Tibial nerve (tissue), 3 donors: ENCODE data around the gene KCNK4.

ENCODE experiments used
- EP300 ChIP-seq, 2 donors: sonication (generic); formaldehyde crosslinking; IDR thresholded peaks; one replicate each; pipeline ENCODE4 v1.6.1; 2017; ENCODE audit warnings: antibody characterized with exemption in 2 of 2, mild to moderate bottlenecking in 1 of 2
- POLR2A ChIP-seq, 2 donors: fragments of 450-650 bp; IDR thresholded peaks; one replicate each; pipeline ENCODE4 v1.6.1; 2017; ENCODE audit warnings: antibody characterized with exemption in 2 of 2, mild to moderate bottlenecking in 2 of 2, moderate library complexity in 2 of 2

DNA sequence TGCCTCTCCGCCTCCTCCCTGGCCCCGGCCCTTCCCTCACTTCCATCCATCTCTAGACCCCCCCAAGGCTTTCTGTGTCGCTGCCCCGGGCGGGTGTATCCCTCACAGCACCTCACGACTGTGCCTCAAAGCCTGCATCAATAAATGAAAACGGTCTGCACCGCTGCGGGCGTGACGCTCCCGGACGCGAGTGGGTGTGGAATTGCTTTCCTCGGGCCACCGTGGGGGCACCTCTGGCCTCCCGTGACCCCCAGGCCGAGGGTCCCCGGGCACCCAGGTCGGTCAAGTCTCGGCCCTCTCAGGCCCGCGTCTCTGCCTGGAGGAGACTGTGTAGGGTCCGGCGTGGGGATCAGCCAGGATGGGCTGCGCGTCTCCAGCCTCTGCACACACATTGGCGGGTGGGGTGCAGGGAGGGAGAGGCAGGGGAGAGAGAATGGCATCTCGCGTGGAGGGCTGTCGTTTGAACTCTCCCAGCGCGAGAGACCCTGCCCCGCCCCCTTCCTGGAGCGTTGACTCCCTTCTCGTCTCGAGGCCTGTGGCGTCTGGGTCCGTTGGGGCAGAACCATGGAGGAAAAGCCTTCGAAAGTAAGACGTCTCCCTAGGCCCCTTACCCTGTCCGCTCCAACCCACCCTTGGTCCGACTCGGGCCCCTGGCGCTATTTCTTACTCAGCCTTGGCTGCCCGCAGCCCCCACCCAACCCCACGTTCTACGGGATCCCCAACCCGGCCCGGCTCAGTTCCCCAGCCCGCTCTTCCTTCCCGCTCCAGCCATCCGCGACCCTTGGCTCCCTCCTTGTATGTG is 8.9 kb downstream of the KCNK4 start, which contains the start of gene CATSPERZ:
- TF ChIP-seq POLR2A (IDR thresholded peaks at IDR 0.05) (no peak), EP300 (IDR thresholded peaks at IDR 0.05) (no peak)
